Stomach smooth muscle (tissue), 2 donors: ENCODE data around the gene CAPN5.
A peak's percentile ranks its signal among the peaks of the same experiment; 100 is the strongest.

ENCODE experiments used
- H3K27ac ChIP-seq: one replicate; pipeline ENCODE4 v1.7.0; 2013; ENCODE audit warnings: mild to moderate bottlenecking, low read length, inconsistent platforms
- H3K27me3 ChIP-seq, 2 donors: one replicate each; pipeline ENCODE4 v1.7.0; 2013; ENCODE audit warnings: low read length in 2 of 2; ENCODE audit not compliant: insufficient read depth in 2 of 2, control insufficient read depth in 1 of 2
- H3K36me3 ChIP-seq, 2 donors: one replicate each; pipeline ENCODE4 v1.7.0; 2013; ENCODE audit warnings: low read length in 2 of 2; ENCODE audit not compliant: control insufficient read depth in 2 of 2, insufficient read depth in 2 of 2
- H3K4me1 ChIP-seq: one replicate; pipeline ENCODE4 v1.7.0; 2013; ENCODE audit warnings: low read length; ENCODE audit not compliant: control insufficient read depth, insufficient read depth
- H3K4me3 ChIP-seq, 2 donors: one replicate each; pipeline ENCODE4 v1.7.0; 2013; ENCODE audit warnings: low read length in 2 of 2
- H3K9ac ChIP-seq, 2 donors: one replicate each; pipeline ENCODE4 v1.7.0; 2013; ENCODE audit warnings: low read length in 2 of 2, mild to moderate bottlenecking in 1 of 2
- H3K9me3 ChIP-seq, 2 donors: one replicate each; pipeline ENCODE4 v1.7.0; 2013; ENCODE audit warnings: low read length in 2 of 2; ENCODE audit not compliant: control insufficient read depth in 2 of 2
- donor health status: healthy.
- donor health status: Pancreatic carcinoma.

Gene CAPN5

DNA sequence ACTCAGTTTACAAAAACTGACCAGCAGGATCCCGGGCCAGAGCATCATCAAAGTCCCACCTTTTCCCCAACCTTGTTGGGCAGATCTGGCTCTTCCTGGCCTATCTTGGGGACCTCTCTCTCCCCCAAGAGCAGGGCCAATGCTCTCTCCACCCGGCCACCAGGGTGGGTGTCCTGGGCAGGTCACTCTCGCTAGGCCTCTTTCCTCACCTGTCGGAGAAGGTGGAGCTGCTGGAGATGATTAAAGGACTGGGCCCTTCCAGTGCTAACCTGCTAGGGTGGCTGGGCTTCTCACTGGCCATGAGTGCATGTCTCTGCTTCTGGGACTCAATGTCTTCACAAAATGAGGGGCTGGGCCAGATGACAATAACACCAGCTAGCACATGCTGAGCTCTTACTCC is 2.9 kb upstream of the CAPN5 start:
- Histone ChIP-seq H3K4me3 (no peak overlapping the region), H3K27ac (no peak overlapping the region), H3K27me3 (no peaks in the 10 kb centered on the region), H3K9me3 (no peaks in the 10 kb centered on the region), H3K4me1 (peaks cover 19% of the 10 kb centered on the region), H3K9ac (no peak overlapping the region), H3K36me3 (no peaks in the 10 kb centered on the region)

GRCh38 chr11:77064648-77065217 is 2.0 kb upstream of the CAPN5 start:
- H3K27ac ChIP-seq, result no peak overlapping the region
- H3K9me3 ChIP-seq, result no peaks in the 10 kb centered on the region
- no peak overlapping the region for H3K9ac ChIP-seq
- H3K4me3 ChIP-seq, result no peak overlapping the region
- H3K27me3 ChIP-seq, result no peaks in the 10 kb centered on the region
- H3K36me3 ChIP-seq, result no peaks in the 10 kb centered on the region
- peaks cover 23% of the 10 kb centered on the region for H3K4me1 ChIP-seq

- Histone ChIP-seq H3K9me3 (no peaks in the 10 kb centered on the region), H3K4me3 (peak overlapping the region; percentile 43 to 79), H3K27ac (peak overlapping the region; percentile 88), H3K9ac (peak overlapping the region; percentile 80 to 84), H3K36me3 (no peaks in the 10 kb centered on the region), H3K4me1 (peaks cover 28% of the 10 kb centered on the region), H3K27me3 (no peaks in the 10 kb centered on the region)
These were observed 918 bp upstream of the CAPN5 start for GRCh38 chr11:77065878-77066228.

DNA sequence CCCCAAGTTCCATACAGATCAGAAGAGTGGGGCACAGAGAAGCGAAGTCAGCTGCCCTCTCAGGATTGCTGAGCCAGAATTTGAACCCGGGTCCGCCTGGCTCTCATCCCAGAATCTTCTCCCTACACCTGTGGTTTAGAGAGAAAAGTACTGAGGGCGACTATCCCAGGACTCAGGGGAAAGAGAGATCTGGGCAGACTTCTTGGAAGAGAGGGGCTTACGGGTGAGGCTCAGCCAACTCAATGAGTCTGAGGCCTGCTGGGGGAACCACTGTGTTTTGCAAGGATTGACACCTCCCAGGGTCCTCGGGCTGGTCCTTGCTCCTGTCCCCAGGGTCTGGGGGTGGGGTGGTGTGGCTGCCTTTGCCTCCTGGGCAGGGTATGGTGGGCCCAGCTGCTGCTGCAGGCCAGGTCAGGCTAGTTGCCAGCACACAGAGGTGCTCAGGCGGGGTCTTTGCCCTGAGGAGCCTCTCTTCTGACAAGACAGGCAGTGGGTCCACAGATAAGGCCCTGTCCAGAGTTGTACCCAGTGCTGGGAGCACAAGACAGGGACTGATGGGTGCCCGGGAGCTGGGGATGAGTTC is 1.2 kb downstream of the CAPN5 start:
- Histone ChIP-seq H3K9me3 (no peaks in the 10 kb centered on the region), H3K27me3 (no peaks in the 10 kb centered on the region), H3K4me1 (peaks cover 46% of the 10 kb centered on the region), H3K27ac (no peak overlapping the region), H3K4me3 (peak overlapping the region; percentile 75 to 79), H3K36me3 (no peaks in the 10 kb centered on the region), H3K9ac (peak overlapping the region; percentile 66)

- H3K27ac ChIP-seq, result no peak overlapping the region
- H3K36me3 ChIP-seq, result no peaks in the 10 kb centered on the region
- H3K4me1 ChIP-seq, result peaks cover 53% of the 10 kb centered on the region
- H3K27me3 ChIP-seq, result no peaks in the 10 kb centered on the region
- H3K4me3 ChIP-seq, result peak overlapping the region in 1 of 2 donors; percentile 79
- no peaks in the 10 kb centered on the region for H3K9me3 ChIP-seq
- peak overlapping the region; percentile 33 to 36 for H3K9ac ChIP-seq
These were observed 1.9 kb downstream of the CAPN5 start for GRCh38 chr11:77068457-77069335.

DNA sequence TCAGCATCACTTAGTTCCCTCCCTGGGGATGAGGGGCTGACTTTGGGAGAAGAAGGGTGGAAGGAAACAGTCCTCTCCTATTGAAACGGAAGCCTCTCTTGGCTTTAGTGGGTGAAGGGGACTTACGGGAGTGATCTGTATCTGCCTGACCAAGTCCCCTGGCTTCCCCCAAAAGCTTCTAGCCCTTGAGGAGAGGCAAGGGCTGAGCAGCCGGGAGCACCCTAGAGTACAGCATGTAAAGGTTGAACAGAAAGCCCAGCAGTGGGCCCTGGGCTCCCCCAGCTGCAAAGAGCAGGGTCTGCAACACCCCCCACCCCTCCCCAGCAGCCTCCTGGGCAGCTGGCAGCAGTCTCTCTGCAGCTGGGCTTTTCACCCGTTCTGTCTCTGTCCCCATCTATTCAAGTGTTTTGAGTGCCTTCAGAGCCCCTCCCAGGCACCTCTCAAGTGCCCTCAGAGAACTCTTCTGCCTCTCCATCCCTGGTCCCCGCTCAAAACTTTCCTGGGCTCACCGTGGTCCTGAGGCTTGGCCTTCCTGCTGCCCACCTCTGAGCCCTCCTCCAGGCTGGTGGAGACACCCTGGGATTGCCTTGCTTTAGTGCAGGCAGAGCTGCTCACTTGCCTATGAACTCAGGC is 2.7 kb downstream of the CAPN5 start:
- no peaks in the 10 kb centered on the region for H3K27me3 ChIP-seq
- H3K36me3 ChIP-seq, result no peaks in the 10 kb centered on the region
- no peak overlapping the region for H3K9ac ChIP-seq
- no peaks in the 10 kb centered on the region for H3K9me3 ChIP-seq
- peaks cover 60% of the 10 kb centered on the region for H3K4me1 ChIP-seq
- no peak overlapping the region for H3K27ac ChIP-seq
- no peak overlapping the region for H3K4me3 ChIP-seq

- H3K9me3 ChIP-seq, result no peaks in the 10 kb centered on the region
- no peak overlapping the region for H3K9ac ChIP-seq
- no peak overlapping the region for H3K4me3 ChIP-seq
- H3K4me1 ChIP-seq, result peaks cover 65% of the 10 kb centered on the region
- H3K36me3 ChIP-seq, result no peaks in the 10 kb centered on the region
- no peak overlapping the region for H3K27ac ChIP-seq
- no peaks in the 10 kb centered on the region for H3K27me3 ChIP-seq
These were observed 3.3 kb downstream of the CAPN5 start for GRCh38 chr11:77069969-77070582.

DNA sequence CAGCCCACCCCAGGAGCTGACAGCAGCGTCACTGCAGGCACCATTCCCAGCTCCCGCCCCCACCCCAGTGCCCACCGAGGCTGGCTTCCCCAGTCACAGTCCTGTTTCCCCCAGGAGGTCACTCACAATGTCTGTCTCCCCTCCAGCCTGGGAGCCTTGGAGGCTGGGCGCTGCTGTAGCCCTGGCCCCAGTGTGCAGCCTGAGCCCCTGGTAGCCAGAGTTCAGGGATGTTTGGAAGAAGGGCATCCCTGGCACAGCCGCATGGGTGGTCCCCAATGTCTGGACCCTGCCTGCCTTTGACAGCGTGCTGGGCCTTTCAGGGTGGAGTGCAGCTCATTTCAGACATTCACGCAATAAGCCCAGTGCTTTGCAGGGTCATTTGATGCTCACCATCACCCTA is 4.3 kb downstream of the CAPN5 start:
- Histone ChIP-seq H3K9ac (no peak overlapping the region), H3K4me1 (peaks cover 64% of the 10 kb centered on the region), H3K27ac (peak overlapping the region; percentile 92)

GRCh38 chr11:77071671-77072605 is 5.2 kb downstream of the CAPN5 start:
- H3K27ac ChIP-seq, result peak overlapping the region; percentile 92
- H3K4me1 ChIP-seq, result peaks cover 60% of the 10 kb centered on the region
- peak overlapping the region in 1 of 2 donors; percentile 42 for H3K9ac ChIP-seq

More for the DNA sequence above, 4.3 kb downstream of the CAPN5 start:
- H3K36me3 ChIP-seq, result no peaks in the 10 kb centered on the region
- no peaks in the 10 kb centered on the region for H3K27me3 ChIP-seq
- H3K4me3 ChIP-seq, result no peak overlapping the region
- H3K9me3 ChIP-seq, result no peaks in the 10 kb centered on the region

More at GRCh38 chr11:77071671-77072605, 5.2 kb downstream of the CAPN5 start:
- H3K4me3 ChIP-seq, result no peak overlapping the region
- no peaks in the 10 kb centered on the region for H3K9me3 ChIP-seq
- H3K36me3 ChIP-seq, result no peaks in the 10 kb centered on the region
- H3K27me3 ChIP-seq, result no peaks in the 10 kb centered on the region
